Measurements from ENCODE around the gene DENND4A. TPM values are rescaled to one million over a fixed set of nuclear protein-coding genes. Genes with fewer than 3 reads are reported as not detected.

DENND4A gene
- total and polyA plus RNA-seq, 7 donors, result 4.0 to 46.7 (median 15.4) TPM

GRCh38 chr15:65722191-65722590 lies 69.9 kb downstream of the DENND4A start:
- no peak for ATAC-seq
- DNase-seq, result no peak
- WGBS, 3 donors, result 91 to 96% (median 94%) methylated on average over 5 of the region's 5 CpGs
- Histone ChIP-seq H3K27ac (no peak overlapping the region), H3K9me3 (no peaks in the 10 kb centered on the region), H3K4me3 (no peak overlapping the region), H3K36me3 (ENCODE audit: insufficient read depth in 1 of 2, low read depth in 1 of 2) (peaks cover 2 to 90% of the 10 kb centered on the region in 2 donors), H3K27me3 (ENCODE audit: insufficient read depth in 3 of 3, low read length in 2 of 3) (no peaks in the 10 kb centered on the region), H3K4me1 (no peaks in the 10 kb centered on the region)
- intact Hi-C loops (cut with DNase I), result no loop called here
- no peak for TF ChIP-seq CTCF (IDR thresholded peaks at IDR 0.05)

- ATAC-seq (no peak), DNase-seq (no peak)
- Histone ChIP-seq H3K9me3 (no peaks in the 10 kb centered on the region), H3K4me3 (no peak overlapping the region), H3K27ac (no peak overlapping the region), H3K36me3 (ENCODE audit: insufficient read depth in 1 of 2, low read depth in 1 of 2) (peaks cover 3 to 61% of the 10 kb centered on the region in 2 donors), H3K4me1 (no peaks in the 10 kb centered on the region), H3K27me3 (ENCODE audit: insufficient read depth in 3 of 3, low read length in 2 of 3) (no peaks in the 10 kb centered on the region)
- 86 to 97% (median 90%) methylated on average over 2 of the region's 2 CpGs for WGBS, 3 donors
- intact Hi-C loops (cut with DNase I), result loop anchor here in 1 of 2 donors (10.0 kb wide), 1 partner anchor 128 kb away; no protein-coding TSS in a partner anchor
- no peak for TF ChIP-seq CTCF (IDR thresholded peaks at IDR 0.05)
Measured at GRCh38 chr15:65712415-65712814, 79.7 kb downstream of the DENND4A start.

- TF ChIP-seq CTCF (IDR thresholded peaks at IDR 0.05), result no peak
- peaks cover 3 to 82% of the 10 kb centered on the region in 2 donors for H3K36me3 ChIP-seq (ENCODE audit: insufficient read depth in 1 of 2, low read depth in 1 of 2)
Measured at GRCh38 chr15:65695081-65695480, 97.0 kb downstream of the DENND4A start.

GRCh38 chr15:65690778-65691177 lies 101.3 kb downstream of the DENND4A start:
- H3K4me1 ChIP-seq, result no peaks in the 10 kb centered on the region
- no peak overlapping the region for H3K4me3 ChIP-seq
- DNase-seq (no peak), ATAC-seq (no peak)
- H3K27me3 ChIP-seq (ENCODE audit: insufficient read depth in 3 of 3, low read length in 2 of 3), result no peaks in the 10 kb centered on the region
- no peaks in the 10 kb centered on the region for H3K9me3 ChIP-seq
- WGBS, 3 donors, result 84 to 92% (median 85%) methylated on average over 4 of the region's 4 CpGs
- H3K36me3 ChIP-seq (ENCODE audit: insufficient read depth in 1 of 2, low read depth in 1 of 2), result peaks cover 3 to 79% of the 10 kb centered on the region in 2 donors
- H3K27ac ChIP-seq, result no peak overlapping the region
- TF ChIP-seq CTCF (IDR thresholded peaks at IDR 0.05), result no peak
- intact Hi-C loops (cut with DNase I), result no loop called here

More at GRCh38 chr15:65695081-65695480, 97.0 kb downstream of the DENND4A start:
- H3K4me1 ChIP-seq, result no peaks in the 10 kb centered on the region
- ATAC-seq (no peak), DNase-seq (no peak)
- no peaks in the 10 kb centered on the region for H3K27me3 ChIP-seq (ENCODE audit: insufficient read depth in 3 of 3, low read length in 2 of 3)
- no peak overlapping the region for H3K4me3 ChIP-seq
- intact Hi-C loops (cut with DNase I), result no loop called here
- H3K27ac ChIP-seq, result no peak overlapping the region
- no peaks in the 10 kb centered on the region for H3K9me3 ChIP-seq
- 96 to 100% (median 97%) methylated on average over 2 of the region's 2 CpGs for WGBS, 3 donors

- no peak overlapping the region for H3K27ac ChIP-seq
- H3K4me3 ChIP-seq, result no peak overlapping the region
- H3K36me3 ChIP-seq (ENCODE audit: insufficient read depth in 1 of 2, low read depth in 1 of 2), result peaks cover 3 to 73% of the 10 kb centered on the region in 2 donors
- no peak for DNase-seq
- intact Hi-C loops (cut with DNase I), result no loop called here
- no peak for ATAC-seq
- no peaks in the 10 kb centered on the region for H3K27me3 ChIP-seq (ENCODE audit: insufficient read depth in 3 of 3, low read length in 2 of 3)
- no peaks in the 10 kb centered on the region for H3K4me1 ChIP-seq
- WGBS, 3 donors, result 81 to 92% (median 90%) methylated on average over 1 of the region's 1 CpG
- TF ChIP-seq CTCF (IDR thresholded peaks at IDR 0.05), result no peak
- no peaks in the 10 kb centered on the region for H3K9me3 ChIP-seq
Measured at GRCh38 chr15:65690173-65690572, 101.9 kb downstream of the DENND4A start.
